HepG2 (cell line): ENCODE measurements around the gene ZC3H18. TPM values are rescaled to one million over a fixed set of nuclear protein-coding genes. Genes with fewer than 3 reads are reported as not detected.
A peak's percentile ranks its signal among the peaks of the same experiment; 100 is the strongest.

Experiments used
- ATF5 ChIP-seq: sonication (generic); formaldehyde crosslinking; IDR thresholded peaks from 2 replicates; pipeline ENCODE4 v1.4.0; 2020; ENCODE audit warnings: mild to moderate bottlenecking, low read depth, missing genetic modification reagents
- FOXO1 ChIP-seq: sonication (generic); formaldehyde crosslinking; IDR thresholded peaks from 2 replicates; pipeline ENCODE4 v1.4.0; 2020; ENCODE audit warnings: missing genetic modification reagents
- FOXO4 ChIP-seq: sonication (generic); formaldehyde crosslinking; conservative IDR thresholded peaks from 2 replicates; pipeline ENCODE4 v1.8.1; 2023; ENCODE audit warnings: missing genetic modification reagents
- JUND ChIP-seq: sonication (generic); formaldehyde crosslinking; IDR thresholded peaks from 2 replicates; pipeline ENCODE4 v1.8.0; 2022; ENCODE audit warnings: mild to moderate bottlenecking, missing genetic modification reagents
- KDM2A ChIP-seq: sonication (generic); formaldehyde crosslinking; IDR thresholded peaks from 2 replicates; pipeline ENCODE4 v1.4.0; 2020; ENCODE audit warnings: low read depth, missing genetic modification reagents, borderline replicate concordance
- TAF1 ChIP-seq: sonication (generic); formaldehyde crosslinking; IDR thresholded peaks from 2 replicates; pipeline ENCODE4 v1.4.0; 2020; ENCODE audit warnings: missing genetic modification reagents
- WIZ ChIP-seq: sonication (generic); formaldehyde crosslinking; IDR thresholded peaks from 2 replicates; pipeline ENCODE4 v1.5.1; 2020; ENCODE audit warnings: mild to moderate bottlenecking, missing genetic modification reagents
- ZNF207 ChIP-seq: fragments of 450-650 bp; IDR thresholded peaks from 2 replicates; pipeline ENCODE4 v1.6.1; 2016; ENCODE audit warnings: antibody characterized with exemption, borderline replicate concordance
- ZNF234 ChIP-seq: sonication (generic); formaldehyde crosslinking; conservative IDR thresholded peaks from 2 replicates; pipeline ENCODE4 v1.5.1; 2020; ENCODE audit warnings: mild to moderate bottlenecking, missing genetic modification reagents
- ZNF296 ChIP-seq: sonication (generic); formaldehyde crosslinking; conservative IDR thresholded peaks from 2 replicates; pipeline ENCODE4 v1.5.0; 2020; ENCODE audit warnings: mild to moderate bottlenecking, missing genetic modification reagents
- ZNF562 ChIP-seq: sonication (generic); formaldehyde crosslinking; IDR thresholded peaks from 2 replicates; pipeline ENCODE4 v1.8.0; 2022; ENCODE audit warnings: missing genetic modification reagents, borderline replicate concordance
- polyA plus RNA-seq, 8 experiments: library from polyadenylated mRNA; depleted of rRNA in 3 of 8; stranded (reverse) in 7 of 8; unstranded in 1 of 8; fragments of >200 nt; fragmentation: Illumina TruSeq in 4 of 8; extraction: Trizol in 4 of 8; gene quantifications; 2 replicates each; pipeline versions ENCODE4 v1.2.1 to v1.2.3, GENCODE V29; 2011 to 2016; ENCODE audit warnings: low read depth in 4 of 8, missing spikeins in 1 of 8, mixed read lengths in 1 of 8; ENCODE audit not compliant: insufficient read depth in 1 of 8
- total RNA-seq, 5 experiments: library from RNA; depleted of rRNA; stranded (reverse); fragments of >200 nt; fragmentation: Illumina TruSeq; extraction: Trizol; gene quantifications; 2 replicates each; pipeline ENCODE4 v1.2.3, GENCODE V29; 2016; ENCODE audit warnings: low read depth in 1 of 5
- TF ChIP-seq, protein P1 (sequence below): sonication (generic); formaldehyde crosslinking; conservative IDR thresholded peaks from 2 replicates; pipeline ENCODE4 v1.8.0; 2022; ENCODE audit warnings: low read depth, missing genetic modification reagents

ZC3H18 gene
- total and polyA plus RNA-seq, 2 of the 13 experiments (the other 11 are each of a cell fraction or from before 2014, with no cell fraction given), result 11.2 to 27.4 TPM

- TF ChIP-seq TAF1 (no peak), ZNF234 (no peak), JUND (CRISPR knock-in tag) (no peak), FOXO4 (no peak), ZNF562 (no peak), ATF5 (CRISPR knock-in tag) (0 out of 2 replicates have a peak, but pooled peaks have one; percentile 32), WIZ (CRISPR knock-in tag) (no peak), FOXO1 (0 out of 2 replicates have a peak, but pooled peaks have one; percentile 15), ZNF296 (CRISPR knock-in tag) (no peak), KDM2A (CRISPR knock-in tag) (0 out of 2 replicates have a peak, but pooled peaks have one; percentile 6), ZNF207 (no peak)
- TF ChIP-seq, protein P1, sequence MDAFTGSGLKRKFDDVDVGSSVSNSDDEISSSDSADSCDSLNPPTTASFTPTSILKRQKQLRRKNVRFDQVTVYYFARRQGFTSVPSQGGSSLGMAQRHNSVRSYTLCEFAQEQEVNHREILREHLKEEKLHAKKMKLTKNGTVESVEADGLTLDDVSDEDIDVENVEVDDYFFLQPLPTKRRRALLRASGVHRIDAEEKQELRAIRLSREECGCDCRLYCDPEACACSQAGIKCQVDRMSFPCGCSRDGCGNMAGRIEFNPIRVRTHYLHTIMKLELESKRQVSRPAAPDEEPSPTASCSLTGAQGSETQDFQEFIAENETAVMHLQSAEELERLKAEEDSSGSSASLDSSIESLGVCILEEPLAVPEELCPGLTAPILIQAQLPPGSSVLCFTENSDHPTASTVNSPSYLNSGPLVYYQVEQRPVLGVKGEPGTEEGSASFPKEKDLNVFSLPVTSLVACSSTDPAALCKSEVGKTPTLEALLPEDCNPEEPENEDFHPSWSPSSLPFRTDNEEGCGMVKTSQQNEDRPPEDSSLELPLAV, result no peak
- TF ChIP-seq, all 625 proteins: peak for 18
These were observed 63.5 kb downstream of the ZC3H18 start (continued) for GRCh38 chr16:88633684-88634140.
